22Rv1 (cell line): Measurements from ENCODE around the gene MAP3K4.

Experiments
- H3K27ac ChIP-seq: fragments of 450-650 bp; 2 replicates; pipeline ENCODE4 v1.5.1; 2017
- CTCF ChIP-seq: fragments of 450-650 bp; IDR thresholded peaks from 2 replicates; pipeline ENCODE4 v1.5.1; 2017; ENCODE audit warnings: mild to moderate bottlenecking
- ZFX ChIP-seq: fragments of 450-650 bp; IDR thresholded peaks from 2 replicates; pipeline ENCODE4 v1.6.1; 2017; ENCODE audit warnings: antibody characterized with exemption, borderline replicate concordance

Gene MAP3K4

GRCh38 chr6:161048641-161049040 lies 57.1 kb downstream of the MAP3K4 start:
- H3K27ac ChIP-seq = no peak overlapping the region
- TF ChIP-seq ZFX = no peak
- no peak for TF ChIP-seq CTCF

GRCh38 chr6:161050134-161050765 lies 58.7 kb downstream of the MAP3K4 start:
- H3K27ac ChIP-seq = no peak overlapping the region
- TF ChIP-seq CTCF (no peak), ZFX (no peak)

- no peak overlapping the region for H3K27ac ChIP-seq
- TF ChIP-seq ZFX (no peak), CTCF (no peak)
These were observed 61.5 kb downstream of the MAP3K4 start for GRCh38 chr6:161053103-161053502.

- H3K27ac ChIP-seq = no peak overlapping the region
- TF ChIP-seq ZFX (no peak), CTCF (no peak)
These were observed 63.3 kb downstream of the MAP3K4 start for GRCh38 chr6:161054876-161055275.

GRCh38 chr6:161056451-161056850 lies 64.9 kb downstream of the MAP3K4 start:
- no peak overlapping the region for H3K27ac ChIP-seq
- TF ChIP-seq CTCF (no peak), ZFX (no peak)

GRCh38 chr6:161057103-161058091 lies 65.8 kb downstream of the MAP3K4 start:
- H3K27ac ChIP-seq = no peak overlapping the region
- no peak for TF ChIP-seq CTCF

GRCh38 chr6:161058741-161059140 lies 67.2 kb downstream of the MAP3K4 start:
- TF ChIP-seq ZFX (no peak), CTCF (no peak)
- no peak overlapping the region for H3K27ac ChIP-seq
